CD4-positive, alpha-beta T cell (primary cell): ENCODE results near the gene E2F2. TPM values are rescaled to one million over a fixed set of nuclear protein-coding genes. Genes with fewer than 3 reads are reported as not detected.
A peak's percentile ranks its signal among the peaks of the same experiment; 100 is the strongest.
"Not testable (repeated sequence)": the region's sequence is repeated elsewhere in the genome, so short reads cannot be mapped to it uniquely, and the experiment has no call there.

Source experiments
- ATAC-seq: fragments of 200-7000 bp; cut with Tn5 transposase; one replicate; pipeline ENCODE4 v1.10.0; 2022; ENCODE audit warnings: mild to moderate bottlenecking; ENCODE audit not compliant: poor library complexity
- CTCF ChIA-PET: fragments of 350-600 bp; sonication (Branson Sonifier 250); formaldehyde crosslinking; loops from one replicate; lab custom pipeline; 2021; ENCODE audit warnings: antibody characterized with exemption, inconsistent platforms; lab: Charles Lee
- POLR2A ChIA-PET: fragments of 350-600 bp; sonication (Branson Sonifier 250); formaldehyde crosslinking; loops from one replicate; lab custom pipeline; 2021; ENCODE audit warnings: antibody characterized with exemption, inconsistent platforms; lab: Charles Lee
- DNase-seq, 14 experiments: peaks; one replicate each; pipeline ENCODE4 v3.0.0-alpha.2; 2013 to 2020; ENCODE audit warnings: mixed read lengths in 2 of 14
- H3K27ac ChIP-seq, 2 donors: one replicate each; pipeline versions ENCODE4 v1.5.1 to v1.7.0; 2013; ENCODE audit warnings: low read length in 2 of 2, low read depth in 1 of 2, mild to moderate bottlenecking in 1 of 2
- H3K27me3 ChIP-seq, 2 experiments: 1 replicate in 1 of 2; 2 replicates in 1 of 2; pipeline versions ENCODE4 v1.6.1 to v1.7.0; 2013; ENCODE audit warnings: low read length in 2 of 2, control low read depth in 1 of 2, mild to moderate bottlenecking in 1 of 2, moderate library complexity in 1 of 2; ENCODE audit not compliant: insufficient read depth in 2 of 2, control insufficient read depth in 1 of 2
- H3K36me3 ChIP-seq: one replicate; pipeline ENCODE4 v1.6.1; 2013; ENCODE audit warnings: low read length, control low read depth; ENCODE audit not compliant: insufficient read depth
- H3K4me1 ChIP-seq: one replicate; pipeline ENCODE4 v1.6.1; 2013; ENCODE audit warnings: low read length, control low read depth; ENCODE audit not compliant: insufficient read depth
- H3K4me3 ChIP-seq: one replicate; pipeline ENCODE4 v1.5.1; 2013; ENCODE audit warnings: mild to moderate bottlenecking, low read length, moderate library complexity
- H3K9me3 ChIP-seq, 2 experiments: 1 replicate in 1 of 2; 2 replicates in 1 of 2; pipeline versions ENCODE4 v1.6.1 to v1.7.0; 2013; ENCODE audit warnings: low read length in 2 of 2, mild to moderate bottlenecking in 2 of 2, control low read depth in 1 of 2, moderate library complexity in 1 of 2; ENCODE audit not compliant: control insufficient read depth in 1 of 2, insufficient read depth in 1 of 2
- H3K27ac Mint-ChIP-seq: one replicate; pipeline ENCODE4 v1.8.0; 2020; ENCODE audit warnings: mixed read lengths
- H3K27me3 Mint-ChIP-seq: one replicate; pipeline ENCODE4 v1.8.0; 2021; ENCODE audit warnings: mixed read lengths
- H3K36me3 Mint-ChIP-seq: one replicate; pipeline ENCODE4 v1.8.0; 2021; ENCODE audit warnings: low read depth, mixed read lengths
- H3K4me1 Mint-ChIP-seq: one replicate; pipeline ENCODE4 v1.8.0; 2021; ENCODE audit warnings: low read depth, mixed read lengths
- H3K4me3 Mint-ChIP-seq: one replicate; pipeline ENCODE4 v1.8.0; 2020; ENCODE audit warnings: mild to moderate bottlenecking, mixed read lengths
- H3K9me3 Mint-ChIP-seq: one replicate; pipeline ENCODE4 v1.8.0; 2020; ENCODE audit warnings: mixed read lengths
- CTCF ChIP-seq: fragments of 200-600 bp; IDR thresholded peaks from one replicate; pipeline ENCODE4 v1.8.0; 2022; ENCODE audit warnings: antibody characterized with exemption, mild to moderate bottlenecking
- intact Hi-C, 2 experiments: fragments of 100-400 bp; cut with DNase I in 1 of 2; cut with micrococcal nuclease in 1 of 2; formaldehyde crosslinking; loops; one replicate each; pipeline versions ENCODE4 v1.15.1 to v1.9.0; 2023 to 2025; cut with DNase I, micrococcal nuclease
- total RNA-seq, 174 experiments: library from RNA in 2 of 174; stranded (reverse) in 2 of 174; gene quantifications; one replicate each; pipeline ENCODE4 v1.2.3 and lab custom pipeline; 2021 to 2026

E2F2 gene
- total RNA-seq, 2 experiments from 2014 or later: 0.50 to 0.69 TPM

GRCh38 chr1:23497777-23498439 lies 33.1 kb downstream of the E2F2 start:
- H3K9me3 Mint-ChIP-seq: no peaks in the 10 kb centered on the region
- CTCF ChIA-PET: interaction anchor here (0.5 to 8.7 kb wide), 23 partner anchors 10 to 193 kb away, joined by 3 to 236 read pairs (median 6); partner anchors contain the start of genes ASAP3, E2F2, ID3 and RPL11
- DNase-seq: peak in 3 of 14 experiments; percentile 11 to 39 (median 28)
- TF ChIP-seq CTCF: no peak
- Histone ChIP-seq H3K9me3 (no peaks in the 10 kb centered on the region), H3K27ac (no peak overlapping the region), H3K27me3 (no peaks in the 10 kb centered on the region), H3K4me1 (peaks cover 10% of the 10 kb centered on the region), H3K36me3 (no peaks in the 10 kb centered on the region), H3K4me3 (no peak overlapping the region)
- H3K27me3 Mint-ChIP-seq: no peaks in the 10 kb centered on the region
- no peak overlapping the region for H3K27ac Mint-ChIP-seq
- ATAC-seq: no peak
- no peaks in the 10 kb centered on the region for H3K36me3 Mint-ChIP-seq
- H3K4me3 Mint-ChIP-seq: no peak overlapping the region
- H3K4me1 Mint-ChIP-seq: no peaks in the 10 kb centered on the region
- intact Hi-C loops: loop anchor here (1.0 kb wide), 3 partner anchors 41 to 139 kb away; no protein-coding TSS in a partner anchor
- POLR2A ChIA-PET: interaction anchor here (0.8 to 3.3 kb wide), 8 partner anchors 12 to 139 kb away, joined by 3 to 41 read pairs (median 7); partner anchors contain the start of genes E2F2 and TCEA3

GRCh38 chr1:23496490-23497181 lies 34.4 kb downstream of the E2F2 start:
- Mint-ChIP-seq H3K27me3 (no peaks in the 10 kb centered on the region), H3K4me1 (no peaks in the 10 kb centered on the region), H3K36me3 (no peaks in the 10 kb centered on the region), H3K27ac (no peak overlapping the region), H3K4me3 (no peak overlapping the region), H3K9me3 (no peaks in the 10 kb centered on the region)
- ChIA-PET CTCF (interaction anchor here (0.6 to 8.7 kb wide), 25 partner anchors 11 to 195 kb away, joined by 3 to 236 read pairs (median 5); partner anchors contain the start of genes ASAP3, E2F2, ID3 and RPL11), POLR2A (interaction anchor here (0.6 to 3.3 kb wide), 12 partner anchors 11 to 155 kb away, joined by 3 to 41 read pairs (median 6); partner anchors contain the start of genes ASAP3, E2F2 and TCEA3)
- Histone ChIP-seq H3K9me3 (no peaks in the 10 kb centered on the region), H3K4me3 (no peak overlapping the region), H3K36me3 (no peaks in the 10 kb centered on the region), H3K27ac (no peak overlapping the region), H3K4me1 (peaks cover 10% of the 10 kb centered on the region), H3K27me3 (no peaks in the 10 kb centered on the region)
- intact Hi-C loops: loop anchor here (1.0 kb wide), 3 partner anchors 43 to 141 kb away; no protein-coding TSS in a partner anchor
- no peak for TF ChIP-seq CTCF
- DNase-seq (no peak), ATAC-seq (no peak)

- H3K36me3 ChIP-seq, H3K9me3 ChIP-seq, ATAC-seq, H3K27ac Mint-ChIP-seq, H3K36me3 Mint-ChIP-seq, H3K4me3 Mint-ChIP-seq, H3K9me3 Mint-ChIP-seq, H3K4me3 ChIP-seq, H3K27ac ChIP-seq, intact Hi-C loops, H3K27me3 ChIP-seq, H3K4me1 Mint-ChIP-seq, H3K27me3 Mint-ChIP-seq, DNase-seq: not testable (repeated sequence)
- peaks cover 10% of the 10 kb centered on the region for H3K4me1 ChIP-seq
- POLR2A ChIA-PET: interaction anchor here (0.9 kb wide), 1 partner anchor 43 kb away, joined by 3 read pairs; no protein-coding TSS in a partner anchor
- CTCF ChIA-PET: interaction anchor here (8.7 kb wide), 1 partner anchor 43 kb away, joined by 236 read pairs; no protein-coding TSS in a partner anchor
Observed at GRCh38 chr1:23494836-23495235, 36.2 kb downstream of the E2F2 start.

GRCh38 chr1:23492776-23493175 lies 38.3 kb downstream of the E2F2 start:
- intact Hi-C loops, H3K4me3 ChIP-seq, DNase-seq, H3K36me3 ChIP-seq, H3K4me3 Mint-ChIP-seq, H3K9me3 Mint-ChIP-seq, H3K27ac ChIP-seq, H3K36me3 Mint-ChIP-seq, H3K9me3 ChIP-seq, ATAC-seq, H3K27ac Mint-ChIP-seq, H3K4me1 Mint-ChIP-seq, H3K27me3 Mint-ChIP-seq, POLR2A ChIA-PET, H3K27me3 ChIP-seq: not testable (repeated sequence)
- CTCF ChIA-PET: interaction anchor here (1.3 to 1.5 kb wide), 2 partner anchors 47 to 58 kb away, joined by 3 read pairs; no protein-coding TSS in a partner anchor
- H3K4me1 ChIP-seq: peaks cover 10% of the 10 kb centered on the region
